ENCODE results near the gene PRKAR1B. TPM values are rescaled to one million over a fixed set of nuclear protein-coding genes. Genes with fewer than 3 reads are reported as not detected.

Gene PRKAR1B
- total and polyA plus RNA-seq, 2 donors (not counting 1 experiment from before 2014, with no cell fraction given), result 4.5 to 8.6 TPM

GRCh38 chr7:676246-676971 is 50.7 kb downstream of the PRKAR1B start:
- ChIA-PET POLR2A (no interaction called here), CTCF (no interaction called here)
- no peak overlapping the region for H3K27ac Mint-ChIP-seq
- Histone ChIP-seq H3K79me2 (ENCODE audit: control insufficient read depth, insufficient read depth, low read length) (no peaks in the 10 kb centered on the region), H2AFZ (ENCODE audit: insufficient read depth, low read depth, low read length, poor library complexity, severe bottlenecking) (no peak overlapping the region), H3K4me2 (replicated peaks; ENCODE audit: low read depth, low read length, poor library complexity, severe bottlenecking) (no peak overlapping the region), H3K27me3 (replicated peaks in 1 of 4; ENCODE audit: control extremely low read depth in 1 of 4, control insufficient read depth in 3 of 4, insufficient read depth in 4 of 4, low read length in 3 of 4) (no peaks in the 10 kb centered on the region), H3K4me1 (ENCODE audit: control insufficient read depth in 2 of 2, insufficient read depth in 2 of 2, low read length in 2 of 2) (no peaks in the 10 kb centered on the region), H3K36me3 (replicated peaks in 1 of 2; ENCODE audit: control extremely low read depth in 1 of 2, control insufficient read depth in 1 of 2, extremely low read depth in 1 of 2, insufficient read depth in 2 of 2, low read length in 1 of 2) (peaks cover 0 to 13% of the 10 kb centered on the region in 2 experiments), H3K9me3 (ENCODE audit: control extremely low read depth in 1 of 3, control insufficient read depth in 2 of 3, insufficient read depth in 1 of 3, low read length in 2 of 3) (peaks cover 0 to 29% (median 0%) of the 10 kb centered on the region in 3 donors), H3K27ac (ENCODE audit: low read length in 2 of 2) (no peak overlapping the region), H3K4me3 (ENCODE audit: control extremely low read depth in 1 of 5, extremely low read depth in 1 of 5, insufficient read depth in 1 of 5, low read depth in 2 of 5, low read length in 4 of 5) (no peak overlapping the region), H3K9ac (ENCODE audit: low read length) (no peak overlapping the region), H4K20me1 (ENCODE audit: control insufficient read depth, insufficient read depth, low read length, poor library complexity, severe bottlenecking) (no peaks in the 10 kb centered on the region)
- WGBS (ENCODE audit: insufficient coverage), result 97% methylated on average over 28 of the region's 40 CpGs
- no peaks in the 10 kb centered on the region for H3K27me3 Mint-ChIP-seq
- H3K9me3 Mint-ChIP-seq (ENCODE audit: insufficient read depth), result peaks cover 7% of the 10 kb centered on the region
- DNase-seq, result no peak
- ATAC-seq (ENCODE audit: low read depth), result no peak
- no peaks in the 10 kb centered on the region for H3K4me1 Mint-ChIP-seq
- H3K4me3 Mint-ChIP-seq, result no peak overlapping the region
- no peak for TF ChIP-seq CTCF (IDR thresholded peaks at IDR 0.05)
- no peak for TF ChIP-seq EZH2 (IDR thresholded peaks at IDR 0.05; ENCODE audit: borderline replicate concordance, insufficient read depth, low read depth, low read length, poor library complexity, severe bottlenecking)
- intact Hi-C loops (cut with micrococcal nuclease), result no loop called here

All from B cell (primary cell).